T-helper 17 cell (primary cell): ENCODE data around the gene ERCC6. TPM values are rescaled to one million over a fixed set of nuclear protein-coding genes. Genes with fewer than 3 reads are reported as not detected.

Experiments used
- ATAC-seq: fragments of 150-1000 bp; cut with Tn5 transposase; 2 replicates; pipeline ENCODE4 v1.10.0; 2021; ENCODE audit warnings: mild to moderate bottlenecking, moderate library complexity
- DNase-seq, 3 donors: peaks; one replicate each; pipeline versions ENCODE4 v3.0.0 to v3.0.0-alpha.2; 2020 to 2021
- H3K9me3 ChIP-seq: one replicate; pipeline ENCODE4 v1.7.0; 2013; ENCODE audit warnings: low read length, mild to moderate bottlenecking; ENCODE audit not compliant: control insufficient read depth, poor library complexity, severe bottlenecking
- H3K27ac Mint-ChIP-seq: one replicate; pipeline ENCODE4 v1.8.0; 2022; ENCODE audit warnings: mild to moderate bottlenecking, moderate library complexity, mixed read lengths
- H3K27me3 Mint-ChIP-seq: one replicate; pipeline ENCODE4 v1.8.0; 2022; ENCODE audit warnings: mixed read lengths
- H3K36me3 Mint-ChIP-seq: one replicate; pipeline ENCODE4 v1.8.0; 2022; ENCODE audit warnings: low read depth, mixed read lengths
- H3K4me1 Mint-ChIP-seq: one replicate; pipeline ENCODE4 v1.8.0; 2022; ENCODE audit warnings: mild to moderate bottlenecking, mixed read lengths
- H3K4me3 Mint-ChIP-seq: one replicate; pipeline ENCODE4 v1.8.0; 2022; ENCODE audit warnings: mild to moderate bottlenecking, moderate library complexity, mixed read lengths
- total RNA-seq, 4 donors: library from RNA in 2 of 4; stranded (reverse) in 2 of 4; gene quantifications; one replicate each; pipeline ENCODE4 v1.2.3 and lab custom pipeline; 2022 to 2026

ERCC6 gene
- total RNA-seq, 2 donors from 2014 or later = 29.2 to 38.5 TPM

- DNase-seq (peak in 1 of 3 donors; percentile 10), ATAC-seq (peak; percentile 39)
- peaks cover 9% of the 10 kb centered on the region for H3K36me3 Mint-ChIP-seq
- H3K4me1 Mint-ChIP-seq = peaks cover 33% of the 10 kb centered on the region
- peaks cover 27% of the 10 kb centered on the region for H3K27me3 Mint-ChIP-seq
- H3K9me3 ChIP-seq = no peaks in the 10 kb centered on the region
- H3K27ac Mint-ChIP-seq = peak overlapping the region; percentile 93
- H3K4me3 Mint-ChIP-seq = peak overlapping the region; percentile 95
Measured at GRCh38 chr10:49539320-49539885, 482 bp upstream of the ERCC6 start.

GRCh38 chr10:49534670-49535381 is 4.1 kb downstream of the ERCC6 start:
- Mint-ChIP-seq H3K36me3 (peaks cover 12% of the 10 kb centered on the region), H3K4me1 (peaks cover 46% of the 10 kb centered on the region), H3K4me3 (no peak overlapping the region), H3K27me3 (no peaks in the 10 kb centered on the region), H3K27ac (peak overlapping the region; percentile 83)
- ATAC-seq (no peak), DNase-seq (no peak)
- H3K9me3 ChIP-seq = no peaks in the 10 kb centered on the region

GRCh38 chr10:49532461-49532860 is 6.5 kb downstream of the ERCC6 start:
- H3K27ac Mint-ChIP-seq = no peak overlapping the region
- ATAC-seq = no peak
- no peak for DNase-seq
- H3K4me1 Mint-ChIP-seq = peaks cover 33% of the 10 kb centered on the region
- H3K36me3 Mint-ChIP-seq = peaks cover 11% of the 10 kb centered on the region
- H3K4me3 Mint-ChIP-seq = no peak overlapping the region
- no peaks in the 10 kb centered on the region for H3K9me3 ChIP-seq
- H3K27me3 Mint-ChIP-seq = no peaks in the 10 kb centered on the region

- ATAC-seq (no peak), DNase-seq (no peak)
- Mint-ChIP-seq H3K4me1 (peaks cover 22% of the 10 kb centered on the region), H3K4me3 (no peak overlapping the region), H3K36me3 (peaks cover 17% of the 10 kb centered on the region), H3K27me3 (no peaks in the 10 kb centered on the region), H3K27ac (no peak overlapping the region)
- no peaks in the 10 kb centered on the region for H3K9me3 ChIP-seq
Measured at GRCh38 chr10:49528977-49529506, 9.9 kb downstream of the ERCC6 start.

GRCh38 chr10:49527850-49528249 is 11.1 kb downstream of the ERCC6 start:
- no peaks in the 10 kb centered on the region for H3K9me3 ChIP-seq
- Mint-ChIP-seq H3K27ac (no peak overlapping the region), H3K4me1 (peaks cover 24% of the 10 kb centered on the region), H3K27me3 (no peaks in the 10 kb centered on the region), H3K36me3 (peaks cover 19% of the 10 kb centered on the region), H3K4me3 (no peak overlapping the region)
- no peak for ATAC-seq
- no peak for DNase-seq

- Mint-ChIP-seq H3K27ac (no peak overlapping the region), H3K27me3 (no peaks in the 10 kb centered on the region), H3K4me3 (no peak overlapping the region), H3K4me1 (peaks cover 21% of the 10 kb centered on the region), H3K36me3 (peaks cover 19% of the 10 kb centered on the region)
- DNase-seq (no peak), ATAC-seq (no peak)
- no peaks in the 10 kb centered on the region for H3K9me3 ChIP-seq
Measured at GRCh38 chr10:49527061-49527460, 11.9 kb downstream of the ERCC6 start.

- ATAC-seq = no peak
- Mint-ChIP-seq H3K27ac (no peak overlapping the region), H3K36me3 (peaks cover 16% of the 10 kb centered on the region), H3K4me3 (no peak overlapping the region), H3K27me3 (no peaks in the 10 kb centered on the region), H3K4me1 (peaks cover 17% of the 10 kb centered on the region)
- DNase-seq = no peak
- H3K9me3 ChIP-seq = no peaks in the 10 kb centered on the region
Measured at GRCh38 chr10:49526619-49527018, 12.3 kb downstream of the ERCC6 start.

GRCh38 chr10:49524496-49524895 is 14.4 kb downstream of the ERCC6 start:
- Mint-ChIP-seq H3K36me3 (peaks cover 16% of the 10 kb centered on the region), H3K4me3 (no peak overlapping the region), H3K4me1 (peaks cover 13% of the 10 kb centered on the region), H3K27me3 (no peaks in the 10 kb centered on the region), H3K27ac (no peak overlapping the region)
- DNase-seq = no peak
- H3K9me3 ChIP-seq = no peaks in the 10 kb centered on the region
- ATAC-seq = no peak

- Mint-ChIP-seq H3K4me1 (peaks cover 14% of the 10 kb centered on the region), H3K4me3 (no peak overlapping the region), H3K27ac (no peak overlapping the region), H3K27me3 (no peaks in the 10 kb centered on the region), H3K36me3 (peaks cover 15% of the 10 kb centered on the region)
- no peaks in the 10 kb centered on the region for H3K9me3 ChIP-seq
- ATAC-seq = no peak
- DNase-seq = no peak
Measured at GRCh38 chr10:49523301-49523700, 15.6 kb downstream of the ERCC6 start.

- Mint-ChIP-seq H3K27ac (no peak overlapping the region), H3K4me3 (no peak overlapping the region), H3K36me3 (peaks cover 8% of the 10 kb centered on the region), H3K27me3 (no peaks in the 10 kb centered on the region), H3K4me1 (peaks cover 8% of the 10 kb centered on the region)
- H3K9me3 ChIP-seq = no peaks in the 10 kb centered on the region
- DNase-seq (no peak), ATAC-seq (no peak)
Measured at GRCh38 chr10:49521062-49521461, 17.9 kb downstream of the ERCC6 start.

GRCh38 chr10:49520122-49520775 is 18.7 kb downstream of the ERCC6 start:
- ATAC-seq (no peak), DNase-seq (no peak)
- Mint-ChIP-seq H3K4me3 (no peak overlapping the region), H3K4me1 (peaks cover 8% of the 10 kb centered on the region), H3K36me3 (peaks cover 8% of the 10 kb centered on the region), H3K27me3 (no peaks in the 10 kb centered on the region), H3K27ac (no peak overlapping the region)
- H3K9me3 ChIP-seq = no peaks in the 10 kb centered on the region

GRCh38 chr10:49519717-49520116 is 19.2 kb downstream of the ERCC6 start:
- Mint-ChIP-seq H3K4me1 (peaks cover 8% of the 10 kb centered on the region), H3K27me3 (no peaks in the 10 kb centered on the region), H3K36me3 (peaks cover 8% of the 10 kb centered on the region), H3K27ac (no peak overlapping the region), H3K4me3 (no peak overlapping the region)
- no peaks in the 10 kb centered on the region for H3K9me3 ChIP-seq
- no peak for DNase-seq
- ATAC-seq = no peak

GRCh38 chr10:49518982-49519578 is 19.8 kb downstream of the ERCC6 start:
- H3K9me3 ChIP-seq = no peaks in the 10 kb centered on the region
- Mint-ChIP-seq H3K27me3 (no peaks in the 10 kb centered on the region), H3K27ac (no peak overlapping the region), H3K4me1 (peaks cover 6% of the 10 kb centered on the region), H3K36me3 (peaks cover 5% of the 10 kb centered on the region), H3K4me3 (no peak overlapping the region)
- ATAC-seq (peak; percentile 76), DNase-seq (no peak)
